Activated CD8-positive, alpha-beta memory T cell treated with anti-CD3 and anti-CD28 coated beads, Interleukin-2, amount 50 U/mL, for 1 hour (primary cell): ENCODE measurements around the gene TSPAN32.
"Not testable (repeated sequence)": the region's sequence is repeated elsewhere in the genome, so short reads cannot be mapped to it uniquely, and the experiment has no call there.

Experiments
- DNase-seq: peaks from one replicate; pipeline ENCODE4 v3.0.0-alpha.2; 2020; ENCODE audit errors: extremely low read depth

TSPAN32 gene

DNA sequence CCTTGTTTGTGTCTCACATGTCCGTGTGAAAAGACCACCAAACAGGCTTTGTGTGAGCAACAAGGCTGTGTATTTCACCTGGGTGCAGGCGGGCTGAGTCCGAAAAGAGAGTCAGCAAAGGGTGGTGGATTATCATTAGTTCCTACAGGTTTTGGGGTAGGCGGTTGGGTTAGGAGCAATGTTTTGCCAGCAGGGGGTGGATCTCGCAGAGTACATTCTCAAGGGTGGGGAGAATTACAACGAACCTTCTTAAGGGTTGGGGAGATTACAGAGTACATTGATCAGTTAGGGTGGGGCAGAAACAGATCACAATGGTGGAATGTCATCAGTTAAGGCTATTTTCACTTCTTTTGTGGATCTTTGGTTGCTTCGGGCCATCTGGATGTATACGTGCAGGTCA lies 36.9 kb downstream of the TSPAN32 start:
- DNase-seq: not testable (repeated sequence)

DNA sequence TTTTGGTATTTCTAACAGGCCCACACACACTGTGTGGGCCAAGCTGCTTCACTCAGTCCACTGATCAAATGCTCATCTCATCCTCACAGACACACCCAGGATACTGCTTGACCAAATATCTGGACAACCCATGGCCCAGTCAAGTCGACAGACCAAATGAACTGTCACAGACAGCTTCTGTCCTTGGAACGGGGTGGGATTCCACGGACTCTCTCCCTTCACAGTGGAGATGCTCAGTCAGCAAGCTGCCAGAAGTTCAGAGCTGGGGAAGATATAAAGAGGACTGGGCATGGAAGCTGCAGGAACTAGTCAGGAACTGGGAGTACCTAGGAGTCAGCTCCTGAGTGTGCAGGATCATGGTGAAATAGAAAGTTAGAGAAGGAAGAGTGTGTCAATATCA lies 40.7 kb downstream of the TSPAN32 start:
- no peak for DNase-seq

GRCh38 chr11:2342981-2343380 lies 41.2 kb downstream of the TSPAN32 start:
- no peak for DNase-seq

DNA sequence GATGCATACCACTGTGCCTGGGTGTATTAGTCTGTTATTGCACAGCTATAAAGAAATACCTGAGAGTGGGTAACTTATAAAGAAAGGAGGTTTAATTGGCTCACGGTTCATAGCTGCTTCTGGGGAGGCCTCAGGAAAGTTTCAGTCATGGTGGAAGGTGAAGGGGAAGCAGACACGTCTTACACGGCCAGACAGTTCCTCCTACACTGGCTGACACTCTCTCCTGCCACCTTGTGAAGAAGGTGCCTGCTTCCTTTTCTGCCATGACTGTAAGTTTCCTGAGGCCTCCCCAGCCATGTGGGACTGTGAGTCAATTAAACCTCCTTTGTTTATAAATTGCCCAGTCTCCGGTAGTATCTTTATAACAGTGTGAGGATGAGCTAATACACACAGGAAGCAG lies 41.7 kb downstream of the TSPAN32 start:
- no peak for DNase-seq

DNA sequence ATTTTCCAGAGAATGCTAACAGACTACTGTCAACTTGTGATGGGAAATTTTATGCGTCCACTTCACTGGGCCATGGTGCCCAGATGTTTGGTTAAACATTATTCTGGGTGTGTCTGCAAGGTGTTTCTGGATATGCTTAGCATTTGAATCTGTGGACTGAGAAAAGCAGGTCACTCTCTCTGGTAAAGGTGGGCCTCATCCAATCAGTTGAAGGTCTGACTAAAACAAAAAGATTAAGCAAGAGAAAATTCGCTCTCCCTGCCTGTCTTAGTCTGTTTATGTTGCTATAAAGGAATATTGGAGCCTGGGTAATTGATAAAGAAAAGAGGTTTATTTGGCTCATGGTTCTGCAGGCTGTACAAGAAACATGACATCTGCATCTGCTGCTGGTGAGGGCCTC lies 43.2 kb downstream of the TSPAN32 start:
- no peak for DNase-seq

DNA sequence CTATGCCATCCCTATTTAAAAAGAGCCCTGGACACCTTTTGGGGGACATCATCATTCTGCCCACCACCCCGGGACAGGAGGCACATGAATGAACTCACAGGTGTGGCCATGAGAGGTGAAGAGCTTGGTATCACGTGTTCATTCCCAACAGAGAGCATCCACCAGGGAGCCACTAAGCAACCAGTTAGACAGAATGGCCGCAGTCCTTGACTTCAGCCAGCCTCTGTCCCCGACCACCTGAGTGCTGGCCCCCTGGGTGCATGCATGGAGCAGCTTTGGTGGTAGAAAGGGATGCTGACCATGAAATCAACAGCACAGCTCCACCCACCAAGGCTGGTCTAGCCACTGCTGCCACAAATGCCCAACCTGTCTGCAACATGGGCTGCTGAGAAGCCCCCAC lies 44.2 kb downstream of the TSPAN32 start:
- no peak for DNase-seq

GRCh38 chr11:2346586-2347307 lies 44.9 kb downstream of the TSPAN32 start:
- DNase-seq: no peak

DNA sequence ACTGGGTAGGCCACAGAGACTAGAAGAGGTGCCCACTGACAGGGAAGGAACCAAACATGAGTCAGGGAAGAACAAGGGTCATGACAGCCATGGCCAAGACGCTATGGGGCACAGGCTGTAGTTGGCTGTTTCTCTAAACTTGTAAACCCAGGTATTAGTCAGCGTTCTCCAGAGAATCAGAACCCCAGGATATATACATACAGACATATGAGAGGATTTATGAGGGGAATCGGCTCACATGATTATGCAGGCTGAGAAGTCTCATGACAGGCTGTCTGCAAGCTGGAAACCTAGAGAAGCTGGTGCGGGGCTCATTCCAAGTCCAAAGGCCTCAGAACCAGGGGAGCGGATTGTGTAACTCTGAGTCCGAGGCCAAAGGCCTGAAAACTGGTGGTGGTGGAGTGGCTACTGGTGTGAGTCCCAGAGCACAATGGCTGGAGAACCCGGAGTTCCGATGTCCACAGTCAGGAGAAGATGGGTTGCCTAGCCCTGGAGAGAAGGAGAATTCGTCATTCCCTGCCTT lies 45.6 kb downstream of the TSPAN32 start:
- DNase-seq: no peak

DNA sequence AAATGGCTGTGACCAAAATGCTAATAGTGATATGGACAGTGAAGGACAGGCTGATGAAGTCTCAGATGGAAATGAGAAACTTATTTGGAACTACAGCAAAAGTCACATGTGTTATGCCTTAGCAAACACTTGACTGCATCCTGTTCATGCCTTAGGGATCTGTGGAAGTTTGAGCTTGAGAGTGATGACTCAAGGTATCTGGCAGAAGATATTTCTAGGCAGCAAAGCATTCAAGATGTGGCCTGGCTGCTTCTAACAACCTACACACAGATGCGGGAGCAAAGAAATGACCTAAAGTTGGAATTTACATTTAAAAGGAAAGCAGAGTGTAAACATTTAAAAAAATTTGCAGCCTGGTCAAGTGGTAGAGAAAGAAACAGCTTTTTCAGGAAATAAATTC lies 47.2 kb downstream of the TSPAN32 start:
- no peak for DNase-seq

DNA sequence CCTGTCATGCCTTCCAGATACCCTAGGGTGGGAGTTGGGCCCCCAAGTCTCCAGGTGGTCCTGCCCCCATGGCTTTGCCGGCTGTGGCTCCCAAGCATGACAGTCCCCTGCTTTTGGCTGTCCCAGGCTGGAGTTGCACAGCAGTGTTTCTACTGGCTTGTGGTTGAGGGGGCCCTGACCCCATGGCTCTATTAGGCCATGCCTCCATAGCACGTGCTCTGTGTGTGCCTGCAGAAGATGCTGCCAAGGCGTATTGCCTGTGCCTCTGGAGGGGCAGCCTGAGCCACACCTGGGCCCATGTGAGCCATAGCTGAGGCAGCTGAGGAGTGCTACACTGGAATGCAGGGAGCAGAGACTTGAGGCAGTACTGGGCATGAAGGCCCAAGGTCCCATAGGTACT lies 49.9 kb downstream of the TSPAN32 start:
- DNase-seq: no peak

DNA sequence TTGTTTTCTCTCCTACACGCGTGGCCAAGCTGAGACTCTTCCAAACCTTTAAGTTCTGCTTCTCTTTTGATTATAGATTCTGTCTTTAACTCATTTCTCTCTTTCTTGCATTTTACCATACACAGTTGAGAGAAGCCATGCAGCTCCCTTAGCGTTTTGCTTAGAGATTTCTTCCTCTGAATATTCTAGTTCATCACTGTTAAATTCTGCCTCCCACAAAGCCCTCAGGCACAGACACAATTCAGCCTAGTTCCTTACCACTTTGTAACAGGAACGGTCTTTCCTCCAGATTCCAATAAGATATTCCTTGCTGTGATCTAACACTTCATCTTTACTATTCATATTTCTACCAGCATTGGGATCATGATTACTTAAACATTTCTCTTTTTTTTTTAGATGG lies 50.6 kb downstream of the TSPAN32 start:
- DNase-seq: no peak

DNA sequence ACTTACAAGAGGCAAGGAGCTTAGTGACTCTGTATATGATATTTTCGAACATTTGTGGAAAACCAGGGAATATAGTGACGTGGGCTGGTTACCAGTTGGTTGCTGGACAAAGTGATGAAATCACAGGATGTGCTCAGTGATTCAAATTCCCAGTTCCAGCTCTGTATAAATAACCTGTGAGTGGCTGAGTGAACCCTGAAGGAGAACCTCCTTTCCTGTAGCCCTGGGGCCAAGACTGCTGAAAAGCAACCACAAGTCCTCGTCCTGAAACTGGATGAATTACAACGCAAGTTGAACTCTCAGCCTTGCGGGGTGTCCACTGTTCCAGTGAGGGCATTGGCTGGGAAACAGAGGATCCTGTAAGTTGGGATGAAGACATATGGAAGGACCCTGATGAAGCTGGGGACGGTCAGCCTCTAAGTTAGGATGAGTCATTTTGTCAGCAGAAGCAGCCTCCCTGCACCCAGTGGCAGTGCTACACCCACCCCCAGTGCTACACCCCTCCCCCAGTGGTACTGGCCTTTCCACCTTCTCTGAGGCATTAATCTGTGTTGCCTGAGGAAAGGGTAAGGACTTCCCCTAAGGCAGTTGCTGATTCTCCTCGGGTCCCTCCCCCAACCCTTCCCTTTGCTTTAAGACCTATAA lies 53.3 kb downstream of the TSPAN32 start:
- DNase-seq: no peak

- no peak for DNase-seq
These were observed 55.4 kb downstream of the TSPAN32 start for GRCh38 chr11:2357246-2357645.

DNA sequence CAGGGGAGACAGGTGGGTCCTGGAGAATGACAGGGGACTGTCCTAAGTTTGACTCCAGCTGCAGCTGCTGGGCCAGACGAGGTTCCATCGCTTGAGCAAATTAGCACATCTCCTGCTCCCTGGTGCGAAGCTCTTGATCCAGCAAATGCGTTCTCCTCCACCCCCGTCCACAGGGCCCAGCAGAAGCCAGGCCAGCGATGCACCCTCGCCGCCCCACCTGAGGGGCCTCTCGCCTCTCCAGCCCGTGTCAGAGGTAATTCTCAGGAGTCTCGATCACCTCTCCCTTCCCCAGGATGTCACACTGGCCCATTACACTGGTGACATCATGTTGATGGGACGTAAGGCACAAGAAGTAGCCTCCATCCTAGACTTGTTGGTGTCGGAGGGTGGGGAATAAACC lies 55.8 kb downstream of the TSPAN32 start:
- not testable (repeated sequence) for DNase-seq

GRCh38 chr11:2358754-2359442 lies 57.1 kb downstream of the TSPAN32 start:
- DNase-seq: no peak

DNA sequence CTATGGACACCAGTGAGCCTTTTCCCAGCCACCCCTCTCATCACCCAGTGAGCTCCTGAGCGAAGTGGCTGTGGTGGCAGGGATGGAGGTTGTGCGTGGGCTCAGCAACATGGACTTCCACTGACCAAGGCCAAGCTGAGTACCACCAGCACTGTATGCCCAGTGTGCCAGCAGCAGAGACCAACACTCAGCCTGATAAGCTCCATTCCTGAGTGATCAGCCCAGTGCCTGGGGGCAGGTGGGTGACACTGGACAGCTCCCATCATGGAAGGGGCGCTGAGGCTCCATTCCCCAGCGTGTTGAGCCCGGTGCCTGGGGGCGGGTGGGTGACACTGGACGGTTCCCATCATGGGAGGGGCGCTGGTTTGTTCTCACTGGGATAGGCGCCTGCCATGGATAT lies 57.7 kb downstream of the TSPAN32 start:
- no peak for DNase-seq

DNA sequence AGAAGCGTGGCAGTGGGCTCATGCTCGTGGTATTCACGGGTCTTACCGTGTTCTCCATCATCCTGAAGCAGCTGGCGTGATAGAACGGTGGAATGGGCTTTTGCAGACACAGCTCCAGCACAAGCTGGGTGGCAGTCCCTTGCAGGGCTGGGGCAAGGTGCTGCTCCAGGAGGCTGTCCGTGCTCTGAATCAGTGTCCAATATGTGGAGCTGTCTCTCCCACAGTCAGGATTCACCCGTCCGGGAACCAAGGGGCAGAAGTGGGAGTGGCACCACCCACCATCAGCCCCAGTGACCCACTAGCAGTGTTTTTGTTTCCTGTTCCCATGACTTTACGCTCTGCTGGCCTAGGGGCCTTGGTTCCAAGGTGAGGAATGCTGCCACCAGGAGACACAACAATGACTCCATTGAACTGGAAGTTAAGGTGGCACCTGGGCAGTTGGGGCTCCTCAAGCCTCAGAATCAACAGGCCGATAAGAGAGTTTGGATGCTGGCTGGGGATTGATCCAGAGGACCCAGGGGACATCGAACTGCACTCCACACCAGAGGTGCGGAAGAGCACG lies 58.3 kb downstream of the TSPAN32 start:
- DNase-seq: no peak

DNA sequence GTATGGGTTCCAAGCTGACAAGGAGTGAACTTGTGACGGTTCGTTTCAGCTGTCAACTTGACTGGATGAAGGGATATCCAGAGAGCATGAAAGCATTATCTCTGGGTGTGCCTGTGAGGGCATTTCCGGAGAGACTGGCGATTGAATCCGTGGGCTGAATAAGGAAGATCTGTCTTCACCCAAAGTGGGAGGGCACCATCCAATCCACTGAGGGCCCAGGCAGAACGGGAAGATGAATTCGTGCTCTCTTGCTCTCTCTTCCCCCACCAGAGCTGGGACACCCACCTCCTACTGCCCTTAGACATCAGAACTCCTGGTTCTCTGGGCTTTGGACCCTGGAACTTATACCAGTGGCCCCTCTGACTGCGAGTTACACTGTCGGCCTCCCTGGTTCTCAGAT lies 59.8 kb downstream of the TSPAN32 start:
- DNase-seq: no peak

- DNase-seq: no peak
These were observed 60.6 kb downstream of the TSPAN32 start for GRCh38 chr11:2362414-2362813.

DNA sequence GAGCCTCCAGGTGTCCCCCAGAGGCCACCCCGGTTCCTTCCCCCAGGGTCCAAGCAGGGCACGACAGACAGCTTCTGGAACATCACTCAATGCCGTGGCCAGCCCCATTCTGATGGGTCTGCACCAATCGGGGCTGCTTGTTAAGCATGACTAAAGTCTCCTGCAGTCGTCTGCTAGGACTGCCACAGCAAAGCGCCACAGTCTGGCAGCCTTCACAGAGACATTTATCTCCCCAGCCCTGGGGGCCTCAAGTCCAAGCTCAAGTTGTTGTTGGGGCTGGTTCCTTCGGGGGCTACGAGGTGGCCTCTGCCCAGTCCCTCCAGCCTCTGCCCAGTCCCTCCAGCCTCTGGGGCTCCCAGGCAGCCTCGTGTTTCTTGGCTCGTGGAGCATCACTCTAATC lies 61.3 kb downstream of the TSPAN32 start:
- no peak for DNase-seq

- DNase-seq: no peak
These were observed 62.0 kb downstream of the TSPAN32 start for GRCh38 chr11:2363577-2364370.

- DNase-seq: not testable (repeated sequence)
These were observed 62.6 kb downstream of the TSPAN32 start for GRCh38 chr11:2364386-2364785.
